Caco-2 (cell line): ENCODE measurements around the gene RPL34. TPM values are rescaled to one million over a fixed set of nuclear protein-coding genes. Genes with fewer than 3 reads are reported as not detected.

Source experiments
- BruUV-seq: library from RNA; stranded (reverse); fragments of 400-500 nt; replicated peaks from 2 replicates; lab custom pipeline; 2021; lab: Mats Ljungman, UMichigan
- CTCF ChIA-PET: fragments of 300-600 bp; sonication (Branson Sonifier 250); formaldehyde crosslinking; loops from one replicate; lab custom pipeline; 2022; ENCODE audit warnings: antibody characterized with exemption; lab: Charles Lee
- POLR2A ChIA-PET: fragments of 300-600 bp; sonication (Branson Sonifier 250); formaldehyde crosslinking; loops from one replicate; lab custom pipeline; 2022; ENCODE audit warnings: antibody characterized with exemption; lab: Charles Lee
- DNase-seq, 2 experiments: peaks; one replicate each; pipeline versions ENCODE4 v3.0.0 to v3.0.0-alpha.2; 2020 to 2022
- H3K27me3 ChIP-seq: replicated peaks from 2 replicates; pipeline ENCODE4 v1.6.0; 2011; ENCODE audit warnings: low read length; ENCODE audit not compliant: control insufficient read depth, insufficient read depth
- H3K36me3 ChIP-seq: 2 replicates; pipeline ENCODE4 v1.5.1; 2011; ENCODE audit warnings: low read length; ENCODE audit not compliant: control insufficient read depth, insufficient read depth
- H3K4me1 ChIP-seq: fragments of 250-450 bp; sonication (Bioruptor Pico); 2 replicates; pipeline ENCODE4 v1.5.1; 2020; ENCODE audit warnings: mild to moderate bottlenecking
- H3K4me3 ChIP-seq: 2 replicates; pipeline ENCODE4 v1.5.1; 2011; ENCODE audit warnings: low read depth, mild to moderate bottlenecking, control low read depth, low read length
- H3K9me3 ChIP-seq: fragments of 250-450 bp; sonication (Bioruptor Pico); 2 replicates; pipeline ENCODE4 v1.5.1; 2020; ENCODE audit warnings: mild to moderate bottlenecking, moderate library complexity
- H3K27ac Mint-ChIP-seq: one replicate; pipeline ENCODE4 v1.8.0; 2022; ENCODE audit warnings: mixed read lengths; ENCODE audit not compliant: unreplicated experiment
- H3K27me3 Mint-ChIP-seq: one replicate; pipeline ENCODE4 v1.8.0; 2022; ENCODE audit warnings: mixed read lengths; ENCODE audit not compliant: insufficient read depth, unreplicated experiment
- H3K36me3 Mint-ChIP-seq: one replicate; pipeline ENCODE4 v1.8.0; 2022; ENCODE audit warnings: mild to moderate bottlenecking, mixed read lengths; ENCODE audit not compliant: insufficient read depth, unreplicated experiment
- H3K4me1 Mint-ChIP-seq: one replicate; pipeline ENCODE4 v1.8.0; 2022; ENCODE audit warnings: low read depth, mixed read lengths; ENCODE audit not compliant: unreplicated experiment
- H3K4me3 Mint-ChIP-seq: one replicate; pipeline ENCODE4 v1.8.0; 2022; ENCODE audit warnings: mild to moderate bottlenecking, moderate library complexity, mixed read lengths; ENCODE audit not compliant: unreplicated experiment
- H3K9me3 Mint-ChIP-seq: one replicate; pipeline ENCODE4 v1.8.0; 2022; ENCODE audit warnings: mixed read lengths; ENCODE audit not compliant: unreplicated experiment
- intact Hi-C: fragments of 100-400 bp; cut with micrococcal nuclease; formaldehyde crosslinking; loops from one replicate; pipeline ENCODE4 v1.10.0; 2022; ENCODE audit not compliant: unreplicated experiment
- total RNA-seq: library from RNA; stranded (reverse); gene quantifications from 2 replicates; pipeline ENCODE4 v1.2.3, GENCODE V29; 2022
- TF ChIP-seq, protein P1 (sequence below), 2 experiments: fragments of 200-600 bp in 1 of 2; IDR thresholded peaks; 1 replicate in 1 of 2; 2 replicates in 1 of 2; pipeline versions ENCODE4 v1.5.1 to v1.8.0; 2011 to 2022; ENCODE audit warnings: antibody characterized with exemption in 1 of 2, control low read depth in 1 of 2, inconsistent platforms in 1 of 2, low read depth in 1 of 2, low read length in 1 of 2, mild to moderate bottlenecking in 1 of 2, moderate library complexity in 1 of 2; ENCODE audit not compliant: insufficient read depth in 1 of 2, severe bottlenecking in 1 of 2, unreplicated experiment in 1 of 2

RPL34 gene
- total RNA-seq, 1 experiment from 2014 or later, result 1,075 TPM

DNA sequence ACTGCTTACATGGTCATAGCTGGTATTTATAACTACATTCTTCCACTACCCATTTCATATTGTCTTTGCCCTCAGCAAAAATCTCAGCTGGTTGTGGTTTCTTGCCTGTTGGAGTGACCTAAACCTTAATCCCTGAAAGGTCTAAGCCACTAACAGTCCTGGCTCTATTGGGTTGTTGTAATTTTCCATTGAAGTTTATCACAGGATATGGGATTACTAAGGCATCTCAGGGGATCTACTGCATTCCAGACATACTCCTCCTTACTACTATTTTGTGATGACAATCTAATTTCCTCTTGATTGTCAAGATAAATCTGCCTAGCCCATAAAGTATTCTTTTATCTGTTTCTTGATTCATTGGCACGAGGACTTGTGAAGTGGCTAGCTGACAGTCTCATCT, 23.9 kb downstream of the RPL34 start:
- no peaks in the 10 kb centered on the region for H3K9me3 Mint-ChIP-seq
- peaks cover 3% of the 10 kb centered on the region for H3K4me1 Mint-ChIP-seq
- no peak overlapping the region for H3K4me3 ChIP-seq
- H3K27ac Mint-ChIP-seq, result no peak overlapping the region
- no peak overlapping the region for H3K4me3 Mint-ChIP-seq
- no peaks in the 10 kb centered on the region for H3K27me3 Mint-ChIP-seq
- no peaks in the 10 kb centered on the region for H3K36me3 ChIP-seq
- BruUV-seq, result no TSS peak
- no peaks in the 10 kb centered on the region for H3K9me3 ChIP-seq
- POLR2A ChIA-PET, result no interaction called here
- H3K36me3 Mint-ChIP-seq, result peaks cover 6% of the 10 kb centered on the region
- no peak for DNase-seq
- intact Hi-C loops, result no loop called here
- H3K27me3 ChIP-seq, result no peaks in the 10 kb centered on the region
- peaks cover 2% of the 10 kb centered on the region; the same call in 1 of the 2 replicates for H3K4me1 ChIP-seq
- CTCF ChIA-PET, result no interaction called here
- TF ChIP-seq, protein P1, sequence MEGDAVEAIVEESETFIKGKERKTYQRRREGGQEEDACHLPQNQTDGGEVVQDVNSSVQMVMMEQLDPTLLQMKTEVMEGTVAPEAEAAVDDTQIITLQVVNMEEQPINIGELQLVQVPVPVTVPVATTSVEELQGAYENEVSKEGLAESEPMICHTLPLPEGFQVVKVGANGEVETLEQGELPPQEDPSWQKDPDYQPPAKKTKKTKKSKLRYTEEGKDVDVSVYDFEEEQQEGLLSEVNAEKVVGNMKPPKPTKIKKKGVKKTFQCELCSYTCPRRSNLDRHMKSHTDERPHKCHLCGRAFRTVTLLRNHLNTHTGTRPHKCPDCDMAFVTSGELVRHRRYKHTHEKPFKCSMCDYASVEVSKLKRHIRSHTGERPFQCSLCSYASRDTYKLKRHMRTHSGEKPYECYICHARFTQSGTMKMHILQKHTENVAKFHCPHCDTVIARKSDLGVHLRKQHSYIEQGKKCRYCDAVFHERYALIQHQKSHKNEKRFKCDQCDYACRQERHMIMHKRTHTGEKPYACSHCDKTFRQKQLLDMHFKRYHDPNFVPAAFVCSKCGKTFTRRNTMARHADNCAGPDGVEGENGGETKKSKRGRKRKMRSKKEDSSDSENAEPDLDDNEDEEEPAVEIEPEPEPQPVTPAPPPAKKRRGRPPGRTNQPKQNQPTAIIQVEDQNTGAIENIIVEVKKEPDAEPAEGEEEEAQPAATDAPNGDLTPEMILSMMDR (IDR thresholded peaks at IDR 0.05; ENCODE audit: insufficient read depth in 1 of 2, low read depth in 1 of 2, low read length in 1 of 2, severe bottlenecking in 1 of 2, unreplicated experiment in 1 of 2), result no peak

GRCh38 chr4:108646706-108647105, 26.3 kb downstream of the RPL34 start:
- no peak for DNase-seq
- intact Hi-C loops, result no loop called here
- Histone ChIP-seq H3K9me3 (no peaks in the 10 kb centered on the region), H3K27me3 (no peaks in the 10 kb centered on the region), H3K36me3 (no peaks in the 10 kb centered on the region), H3K4me1 (peaks cover 7% of the 10 kb centered on the region; the same call in 1 of the 2 replicates), H3K4me3 (no peak overlapping the region)
- BruUV-seq, result no TSS peak
- Mint-ChIP-seq H3K4me3 (no peak overlapping the region), H3K27me3 (no peaks in the 10 kb centered on the region), H3K36me3 (no peaks in the 10 kb centered on the region), H3K27ac (no peak overlapping the region), H3K4me1 (no peaks in the 10 kb centered on the region), H3K9me3 (no peaks in the 10 kb centered on the region)
- TF ChIP-seq, protein P1 (IDR thresholded peaks at IDR 0.05; ENCODE audit: insufficient read depth in 1 of 2, low read depth in 1 of 2, low read length in 1 of 2, severe bottlenecking in 1 of 2, unreplicated experiment in 1 of 2), result no peak
- CTCF ChIA-PET, result no interaction called here
- POLR2A ChIA-PET, result no interaction called here

- Histone ChIP-seq H3K27me3 (no peaks in the 10 kb centered on the region), H3K36me3 (no peaks in the 10 kb centered on the region), H3K4me1 (peaks cover 8% of the 10 kb centered on the region; the same call in 1 of the 2 replicates), H3K9me3 (no peaks in the 10 kb centered on the region), H3K4me3 (peak overlapping the region; percentile 26)
- H3K4me1 Mint-ChIP-seq, result no peaks in the 10 kb centered on the region
- no peaks in the 10 kb centered on the region for H3K9me3 Mint-ChIP-seq
- peak overlapping the region; percentile 96 for H3K27ac Mint-ChIP-seq
- H3K27me3 Mint-ChIP-seq, result no peaks in the 10 kb centered on the region
- no peak for DNase-seq
- ChIA-PET CTCF (interaction anchor here (1.2 kb wide), 1 partner anchor 631 kb away, joined by 4 read pairs; no protein-coding TSS in a partner anchor), POLR2A (interaction anchor here (0.6 kb wide), 1 partner anchor 40 kb away, joined by 3 read pairs; no protein-coding TSS in a partner anchor)
- H3K36me3 Mint-ChIP-seq, result peaks cover 7% of the 10 kb centered on the region
- intact Hi-C loops, result loop anchor here (2.0 kb wide), 1 partner anchor 29 kb away; the partner anchor contains the start of gene RPL34
- BruUV-seq, result no TSS peak
- TF ChIP-seq, protein P1 (IDR thresholded peaks at IDR 0.05; ENCODE audit: insufficient read depth in 1 of 2, low read depth in 1 of 2, low read length in 1 of 2, severe bottlenecking in 1 of 2, unreplicated experiment in 1 of 2), result no peak
- peak overlapping the region; percentile 97 for H3K4me3 Mint-ChIP-seq
These were observed 29.5 kb downstream of the RPL34 start for GRCh38 chr4:108649863-108650211.
